Pulmonary artery endothelial cell (primary cell): ENCODE measurements around the gene DLG2. TPM values are rescaled to one million over a fixed set of nuclear protein-coding genes. Genes with fewer than 3 reads are reported as not detected.

Source experiments
- DNase-seq: peaks from one replicate; pipeline ENCODE4 v3.0.0-alpha.2; 2011; ENCODE audit warnings: low read depth, low spot score
- total RNA-seq: library from RNA; depleted of rRNA; stranded (reverse); fragments of >200 nt; gene quantifications from 2 replicates; pipeline ENCODE4 v1.2.3, GENCODE V29; 2014

The DLG2 gene
- total RNA-seq, 1 donor from 2014 or later, result 0.66 TPM

- DNase-seq, result no peak
Measured at GRCh38 chr11:84234011-84234410, 1393.1 kb downstream of the DLG2 start.

GRCh38 chr11:84232511-84232910, 1394.6 kb downstream of the DLG2 start:
- DNase-seq, result no peak

- no peak for DNase-seq
Measured at GRCh38 chr11:84230402-84230801, 1396.7 kb downstream of the DLG2 start.

- no peak for DNase-seq
Measured at GRCh38 chr11:84227970-84228665, 1399.0 kb downstream of the DLG2 start.

- DNase-seq, result no peak
Measured at GRCh38 chr11:84224042-84224441, 1403.1 kb downstream of the DLG2 start.

GRCh38 chr11:84218318-84218717, 1408.8 kb downstream of the DLG2 start:
- no peak for DNase-seq

GRCh38 chr11:84215672-84216071, 1411.5 kb downstream of the DLG2 start:
- DNase-seq, result no peak

GRCh38 chr11:84214557-84214956, 1412.6 kb downstream of the DLG2 start:
- no peak for DNase-seq

- DNase-seq, result no peak
Measured at GRCh38 chr11:84212468-84213390, 1414.4 kb downstream of the DLG2 start.

- no peak for DNase-seq
Measured at GRCh38 chr11:84211896-84212295, 1415.2 kb downstream of the DLG2 start.

- DNase-seq, result no peak
Measured at GRCh38 chr11:84194696-84195095, 1432.4 kb downstream of the DLG2 start.

GRCh38 chr11:84193706-84194105, 1433.4 kb downstream of the DLG2 start:
- no peak for DNase-seq

- DNase-seq, result no peak
Measured at GRCh38 chr11:84188521-84188920, 1438.6 kb downstream of the DLG2 start.

GRCh38 chr11:84173078-84173477, 1454.1 kb downstream of the DLG2 start:
- DNase-seq, result no peak

GRCh38 chr11:84165139-84165538, 1462.0 kb downstream of the DLG2 start:
- no peak for DNase-seq

- DNase-seq, result no peak
Measured at GRCh38 chr11:84164728-84165127, 1462.4 kb downstream of the DLG2 start.

- DNase-seq, result no peak
Measured at GRCh38 chr11:84163116-84163515, 1464.0 kb downstream of the DLG2 start.

GRCh38 chr11:84157639-84158038, 1469.5 kb downstream of the DLG2 start:
- no peak for DNase-seq

GRCh38 chr11:84146826-84147225, 1480.3 kb downstream of the DLG2 start:
- DNase-seq, result no peak

GRCh38 chr11:84145616-84146185, 1481.4 kb downstream of the DLG2 start:
- no peak for DNase-seq

- no peak for DNase-seq
Measured at GRCh38 chr11:84144531-84144930, 1482.6 kb downstream of the DLG2 start.

- no peak for DNase-seq
Measured at GRCh38 chr11:84142411-84142810, 1484.7 kb downstream of the DLG2 start.
